IPS DF 4.7 (cell line): Measurements from ENCODE around the gene GAREM1.

Source experiments
- DNase-seq: peaks from one replicate; pipeline ENCODE4 v3.0.0-alpha.2; 2013; ENCODE audit warnings: low spot score; ENCODE audit errors: extremely low read depth

Gene GAREM1

DNA sequence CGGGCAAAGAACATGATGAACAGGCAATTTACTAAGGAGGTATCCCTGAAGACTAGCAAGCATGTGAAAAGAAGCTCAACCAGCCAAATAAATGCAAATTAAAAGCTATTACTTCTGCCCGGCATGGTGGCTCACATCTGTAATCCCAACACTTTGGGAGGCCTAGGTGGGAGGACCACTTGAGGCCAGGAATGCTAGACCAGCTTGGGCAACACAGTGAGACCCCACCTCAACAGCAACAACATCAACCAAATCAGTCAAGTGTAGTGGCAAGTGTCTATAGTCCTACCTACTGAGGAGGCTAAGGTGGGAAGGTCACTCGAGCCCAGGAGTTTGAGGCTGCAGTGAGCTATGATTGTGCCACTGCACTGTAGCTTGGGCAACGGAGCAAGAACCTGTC, 141.7 kb downstream of the GAREM1 start:
- DNase-seq: no peak

DNA sequence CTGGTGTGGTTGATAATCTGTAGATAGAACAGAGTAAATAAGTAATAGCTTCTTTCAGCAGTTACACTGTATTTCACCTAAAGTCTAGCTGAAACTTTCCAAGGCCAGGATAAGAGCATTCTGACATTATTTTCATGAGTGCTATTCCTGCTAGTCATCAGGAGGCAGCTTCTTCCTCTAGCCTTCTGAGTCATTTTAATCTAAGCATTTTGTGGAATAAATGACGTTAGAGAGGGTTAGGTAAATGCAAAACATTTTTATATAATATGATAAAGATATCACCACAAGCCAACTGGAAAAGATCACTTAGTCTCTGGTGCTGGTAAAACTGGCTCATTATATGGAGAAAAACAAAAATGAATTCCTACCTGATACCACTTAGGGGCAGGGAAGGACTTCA, 142.3 kb downstream of the GAREM1 start:
- DNase-seq: no peak

- DNase-seq: no peak
Measured at GRCh38 chr18:32326450-32327308, 144.0 kb downstream of the GAREM1 start.

DNA sequence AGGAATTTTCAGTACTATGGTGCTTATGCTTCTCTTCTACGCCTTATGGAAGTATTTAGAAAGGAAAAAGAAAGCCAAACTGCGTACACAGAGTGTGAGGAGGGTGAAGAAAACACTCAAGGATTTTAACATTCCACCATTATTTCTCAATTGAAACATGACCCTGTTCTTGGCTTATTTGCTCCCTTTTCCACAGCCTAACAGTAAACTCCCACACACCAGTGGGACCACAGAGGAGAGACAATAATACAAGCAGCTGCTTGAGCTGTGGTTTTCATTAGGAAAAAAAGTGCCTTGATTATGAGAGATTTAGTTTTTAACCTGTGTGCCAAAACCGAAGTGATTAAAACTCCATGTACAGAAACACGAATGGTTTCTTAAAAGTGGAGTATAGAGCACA, 146.5 kb downstream of the GAREM1 start:
- DNase-seq: no peak

GRCh38 chr18:32321826-32322225, 148.9 kb downstream of the GAREM1 start:
- no peak for DNase-seq

- DNase-seq: no peak
Measured at GRCh38 chr18:32319084-32319483, 151.6 kb downstream of the GAREM1 start.

- DNase-seq: no peak
Measured at GRCh38 chr18:32318581-32318980, 152.1 kb downstream of the GAREM1 start.

DNA sequence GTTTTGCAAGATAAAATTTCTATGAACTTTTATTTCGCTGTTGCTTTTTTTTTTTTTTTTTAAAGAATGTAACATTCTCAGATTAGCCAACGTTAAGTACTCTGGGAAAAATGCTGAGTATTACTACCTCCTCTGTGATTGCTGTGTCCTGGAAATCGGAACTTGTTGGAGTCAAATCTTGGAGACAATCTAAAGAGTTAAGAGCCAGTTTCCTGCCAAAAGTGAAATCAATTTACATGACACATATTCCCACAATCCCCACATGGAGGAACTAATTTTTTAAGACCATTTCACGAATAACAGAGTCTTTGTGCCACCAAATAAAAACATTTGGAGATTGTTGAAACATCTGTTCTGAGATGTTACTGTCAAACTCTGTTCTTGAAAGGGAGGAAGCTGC, 153.0 kb downstream of the GAREM1 start:
- DNase-seq: no peak

DNA sequence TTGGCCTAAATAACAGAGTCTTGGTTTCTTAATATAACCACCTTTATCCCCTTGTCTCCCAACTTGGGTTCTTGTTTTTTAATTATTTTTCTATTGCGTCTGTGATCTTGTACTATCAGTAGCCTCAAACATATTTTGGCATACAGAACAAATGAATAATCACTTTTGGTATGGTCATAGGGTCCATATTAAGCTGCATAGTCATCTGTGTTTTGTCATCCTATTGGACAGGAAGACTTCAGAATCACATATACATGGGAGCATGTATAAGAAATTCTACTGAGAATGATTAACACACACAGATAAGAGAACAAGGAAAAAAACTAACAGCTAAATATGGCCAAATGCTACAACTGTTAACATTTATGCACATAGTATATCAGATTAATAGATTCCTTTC, 154.8 kb downstream of the GAREM1 start:
- no peak for DNase-seq

DNA sequence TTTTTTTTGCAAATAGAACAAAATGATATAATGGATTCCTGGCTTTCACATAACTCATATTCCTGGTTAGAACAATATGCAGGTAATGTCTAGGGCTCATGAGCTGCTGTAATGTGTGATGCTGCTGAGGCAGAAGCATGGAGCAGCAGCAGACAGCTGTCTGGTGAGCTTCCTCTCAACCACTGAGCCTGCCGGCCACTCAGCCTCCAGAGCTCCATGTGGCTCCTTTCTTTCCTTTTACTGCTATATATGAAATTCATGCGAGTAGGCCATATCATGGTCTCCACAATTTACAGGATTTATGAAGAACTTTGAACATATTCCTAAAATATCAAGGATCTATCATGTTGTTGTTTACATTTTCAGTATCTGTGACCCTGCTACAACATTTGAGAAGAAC, 159.9 kb downstream of the GAREM1 start:
- DNase-seq: no peak

GRCh38 chr18:32310101-32310500, 160.6 kb downstream of the GAREM1 start:
- no peak for DNase-seq

- no peak for DNase-seq
Measured at GRCh38 chr18:32308493-32309120, 162.1 kb downstream of the GAREM1 start.

DNA sequence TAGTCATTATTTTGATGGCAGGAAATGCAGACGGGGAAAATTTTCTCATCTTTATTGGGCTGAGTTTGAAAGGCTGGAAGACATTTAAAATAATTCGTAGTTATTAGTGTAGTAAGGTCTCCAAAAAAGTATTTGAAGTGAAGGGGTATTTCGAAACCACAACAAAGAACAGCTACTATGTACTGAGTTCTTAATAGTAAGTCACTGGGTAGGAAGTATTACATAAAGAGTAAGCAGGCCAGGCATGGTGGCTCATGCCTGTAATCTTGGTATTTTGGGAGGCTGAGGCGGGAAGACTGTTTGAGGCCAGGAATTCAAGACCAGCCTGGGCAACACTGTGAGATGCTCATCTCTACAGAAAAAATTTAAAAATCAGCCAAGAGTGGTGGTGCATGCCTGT, 167.3 kb downstream of the GAREM1 start:
- DNase-seq: no peak

DNA sequence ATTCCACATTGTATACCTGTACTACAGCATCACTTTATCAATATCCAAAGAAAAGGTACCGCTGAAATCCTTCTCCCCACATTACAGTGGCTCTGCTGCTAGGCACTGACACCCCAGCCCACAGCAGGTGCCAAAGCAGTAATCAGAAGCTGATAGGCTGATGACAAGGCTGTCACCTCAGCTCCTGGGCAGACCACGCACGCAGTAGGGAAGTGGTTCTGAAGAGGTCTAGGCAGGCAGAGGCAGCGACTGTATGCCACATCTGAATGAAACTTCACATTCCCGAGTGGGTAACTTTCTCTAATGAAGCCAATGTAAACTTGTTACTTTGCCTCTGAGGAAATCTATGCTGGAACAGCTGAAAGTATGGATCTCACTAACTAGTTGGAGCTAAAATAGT, 167.9 kb downstream of the GAREM1 start:
- DNase-seq: no peak

- no peak for DNase-seq
Measured at GRCh38 chr18:32301976-32302743, 168.5 kb downstream of the GAREM1 start.

DNA sequence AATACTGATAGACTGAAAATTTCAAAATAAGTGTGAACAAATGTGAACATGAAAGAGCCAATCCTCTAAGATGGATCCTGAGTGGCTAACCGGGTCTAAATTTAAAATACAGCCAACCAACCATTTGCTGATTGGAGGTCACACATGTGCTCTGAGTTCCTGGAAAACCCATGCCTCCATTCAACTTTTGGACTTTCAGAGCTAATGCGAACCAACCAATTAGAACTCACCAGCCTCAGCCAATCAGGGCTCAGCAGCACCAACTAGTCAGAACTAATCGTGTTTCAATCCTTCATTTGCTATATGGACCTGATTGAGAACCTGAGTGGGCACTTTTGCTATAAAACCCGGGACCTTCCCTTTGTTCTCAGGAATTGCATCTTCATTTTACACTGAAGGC, 169.3 kb downstream of the GAREM1 start:
- no peak for DNase-seq

GRCh38 chr18:32300914-32301313, 169.8 kb downstream of the GAREM1 start:
- DNase-seq: no peak

DNA sequence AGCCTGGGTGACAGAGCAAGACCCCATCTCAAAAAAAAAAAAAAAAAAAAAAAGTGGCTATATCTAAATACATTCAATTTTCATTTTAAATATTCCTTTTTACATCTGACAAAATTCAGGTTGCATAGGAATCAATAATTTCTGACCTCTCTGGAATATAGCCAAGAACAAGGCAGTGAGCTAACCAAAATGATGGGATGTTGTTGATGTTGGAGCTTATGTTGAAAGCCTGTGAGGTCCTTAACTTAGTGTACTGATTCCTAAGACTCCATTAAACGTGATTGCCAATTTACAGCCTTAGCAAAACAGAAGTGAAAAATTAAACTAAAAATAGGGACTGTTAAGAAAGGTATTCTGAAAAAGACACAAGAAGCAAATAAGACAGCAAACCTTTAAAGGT, 171.2 kb downstream of the GAREM1 start:
- DNase-seq: no peak

- no peak for DNase-seq
Measured at GRCh38 chr18:32298171-32298667, 172.5 kb downstream of the GAREM1 start.

DNA sequence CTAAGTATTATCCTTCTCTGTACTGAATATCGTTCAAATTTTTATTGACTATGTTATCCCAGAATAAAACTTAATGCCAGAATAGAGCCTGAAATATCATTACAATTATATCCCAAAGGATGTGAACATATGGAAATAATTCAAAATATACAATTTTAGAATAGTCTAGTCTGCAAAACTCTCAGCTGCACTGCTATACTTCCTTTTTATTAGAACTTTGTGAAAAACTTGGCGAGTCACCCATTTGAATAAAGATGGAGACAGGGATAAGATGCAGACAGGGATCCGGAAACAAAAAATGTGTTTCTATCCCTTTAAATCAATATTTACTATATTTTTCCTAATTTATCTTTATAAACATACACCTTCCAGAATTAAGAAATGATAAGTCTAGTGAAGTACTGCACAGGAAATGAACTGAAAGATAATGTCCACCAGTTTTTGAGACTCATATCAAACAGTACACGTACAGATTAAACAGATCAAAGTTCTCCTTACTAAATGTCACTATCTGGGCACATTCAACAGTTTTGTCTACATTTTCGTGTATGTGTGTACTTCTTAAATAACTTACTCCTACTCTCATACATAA, 173.0 kb downstream of the GAREM1 start:
- no peak for DNase-seq

GRCh38 chr18:32296851-32297250, 173.8 kb downstream of the GAREM1 start:
- DNase-seq: no peak

DNA sequence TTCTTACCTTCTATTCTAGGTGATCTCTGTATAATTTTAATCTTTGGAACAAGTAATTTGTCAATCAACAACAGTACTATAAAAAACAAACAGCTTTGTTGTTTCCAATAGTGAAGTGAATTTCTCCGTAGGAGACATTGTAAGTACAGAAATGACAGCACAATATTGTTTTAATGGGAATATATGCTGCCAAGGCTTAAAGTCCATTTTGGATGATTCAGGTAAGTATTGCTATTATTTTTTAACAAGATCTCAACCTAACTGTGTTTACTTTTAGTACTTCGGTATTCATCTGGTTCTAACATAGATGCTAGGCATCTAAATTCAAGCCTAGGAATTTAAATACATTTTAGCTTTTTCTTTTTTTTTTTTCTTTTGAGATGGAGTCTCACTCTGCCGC, 175.1 kb downstream of the GAREM1 start:
- DNase-seq: no peak
